H4 (cell line): Measurements from ENCODE around the gene SPAG7. TPM values are rescaled to one million over a fixed set of nuclear protein-coding genes. Genes with fewer than 3 reads are reported as not detected.
A peak's percentile ranks its signal among the peaks of the same experiment; 100 is the strongest.

Source experiments
- DNase-seq: peaks from one replicate; pipeline ENCODE4 v3.0.0-alpha.2; 2015; ENCODE audit warnings: low spot score
- total RNA-seq: library from RNA; depleted of rRNA; stranded (reverse); fragments of >200 nt; shearing (Covaris generic); gene quantifications from 2 replicates; pipeline ENCODE4 v1.2.3, GENCODE V29; 2014

SPAG7 gene
- total RNA-seq, 1 experiment from 2014 or later, result 32.2 TPM

DNA sequence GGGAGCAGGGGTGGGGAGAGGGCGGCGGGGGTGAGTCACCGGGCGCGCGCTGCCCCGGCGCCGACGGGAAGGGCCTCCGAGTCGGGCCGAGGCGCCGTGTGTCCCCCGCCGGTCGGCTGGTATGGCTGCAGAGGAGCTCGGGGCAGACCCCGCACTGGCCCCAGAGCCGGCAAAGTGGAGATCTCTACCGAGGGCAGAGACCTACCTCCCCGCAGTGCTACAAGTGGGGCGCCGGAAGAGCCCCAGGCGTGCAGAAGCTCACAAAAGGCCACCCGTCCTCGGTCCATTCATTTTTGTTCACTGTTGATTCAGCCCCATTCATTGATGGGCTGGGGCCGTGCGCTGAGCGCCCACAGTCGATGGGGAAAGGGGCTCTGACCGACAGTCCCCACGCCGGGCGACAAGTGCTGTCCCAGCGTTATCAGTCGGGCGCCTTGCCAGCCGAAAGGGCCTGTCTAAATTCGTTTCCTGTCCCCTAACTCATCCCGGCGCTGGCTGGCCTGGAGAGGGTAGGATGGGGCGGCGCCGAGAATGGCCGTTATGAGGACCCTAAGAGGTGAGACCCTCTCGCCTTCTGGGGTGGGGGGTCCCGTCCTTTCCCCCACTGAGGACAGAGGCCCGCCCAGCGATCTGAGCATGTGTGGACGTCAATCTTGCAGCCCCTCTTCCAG is 17.4 kb downstream of the SPAG7 start:
- no peak for DNase-seq

GRCh38 chr17:4949321-4950074 is 18.1 kb downstream of the SPAG7 start:
- DNase-seq, result peak; percentile 27

DNA sequence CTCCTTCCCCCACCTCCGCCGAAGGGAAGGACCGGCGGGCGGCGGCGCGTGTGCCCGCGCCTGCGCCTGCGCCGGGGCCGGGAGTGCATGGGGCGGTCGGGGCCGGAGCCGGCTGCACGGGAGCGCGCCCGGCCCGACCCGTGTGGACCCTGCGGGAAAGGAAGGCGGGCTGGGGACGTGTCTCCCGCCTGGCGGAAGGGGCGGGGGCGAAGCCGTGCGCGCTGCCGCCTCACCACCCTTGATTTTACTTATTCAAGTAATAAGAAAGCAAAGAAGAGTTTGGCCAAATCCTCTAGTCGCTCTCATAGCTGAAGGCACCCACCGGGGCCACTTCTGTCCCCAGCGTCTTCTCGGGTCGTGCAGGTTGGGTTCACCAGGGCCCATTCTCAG is 18.7 kb downstream of the SPAG7 start:
- peak; percentile 69 for DNase-seq

GRCh38 chr17:4948166-4948930 is 19.3 kb downstream of the SPAG7 start, which contains the start of gene PFN1:
Gene PFN1, minus strand, starts transcription at chr17:4948530. Its CDS starts 136 bp downstream, at chr17:4948394.
- peak; percentile 68 for DNase-seq

GRCh38 chr17:4947411-4948165 is 20.0 kb downstream of the SPAG7 start:
- peak; percentile 36 for DNase-seq

DNA sequence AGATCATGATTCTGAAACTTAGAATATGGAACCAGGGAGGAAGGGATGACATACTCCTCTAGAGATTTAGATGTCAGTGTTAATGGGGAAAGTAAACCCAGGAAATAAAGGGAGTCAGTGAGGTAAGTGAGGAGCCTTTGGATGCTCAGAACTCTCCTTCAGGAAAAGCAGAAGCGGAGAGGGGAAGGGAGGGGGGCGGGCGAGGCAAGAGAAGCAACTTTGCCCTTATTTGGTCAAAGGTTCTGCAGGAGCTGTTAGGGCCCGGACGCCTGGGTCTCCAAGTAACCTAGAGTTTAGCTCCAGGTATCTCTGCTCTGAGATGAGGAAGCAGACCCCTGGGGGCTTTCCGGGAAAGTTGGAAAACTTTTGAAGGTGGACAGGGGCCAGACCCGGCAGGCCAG is 20.6 kb downstream of the SPAG7 start:
- no peak for DNase-seq

GRCh38 chr17:4946312-4946976 is 21.2 kb downstream of the SPAG7 start:
- no peak for DNase-seq

DNA sequence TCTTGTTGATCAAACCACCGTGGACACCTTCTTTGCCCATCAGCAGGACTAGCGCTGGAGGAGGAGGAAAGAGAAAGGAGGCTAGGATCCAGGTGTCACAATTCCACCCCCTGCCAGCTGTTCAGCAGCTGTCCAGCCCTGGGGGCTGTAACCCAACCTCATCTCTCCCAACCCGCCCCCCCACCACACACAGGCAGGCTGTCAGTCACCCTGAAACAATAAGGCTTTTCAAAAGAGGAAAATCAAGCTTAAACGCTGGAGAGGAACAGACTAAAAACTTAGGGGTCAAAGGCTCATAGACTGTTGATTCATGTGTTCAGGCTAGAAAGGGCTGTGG is 21.7 kb downstream of the SPAG7 start:
- no peak for DNase-seq

- DNase-seq, result peak; percentile 81
Measured at GRCh38 chr17:4945176-4945943, 22.3 kb downstream of the SPAG7 start.

GRCh38 chr17:4944554-4945175 is 23.0 kb downstream of the SPAG7 start:
- no peak for DNase-seq

DNA sequence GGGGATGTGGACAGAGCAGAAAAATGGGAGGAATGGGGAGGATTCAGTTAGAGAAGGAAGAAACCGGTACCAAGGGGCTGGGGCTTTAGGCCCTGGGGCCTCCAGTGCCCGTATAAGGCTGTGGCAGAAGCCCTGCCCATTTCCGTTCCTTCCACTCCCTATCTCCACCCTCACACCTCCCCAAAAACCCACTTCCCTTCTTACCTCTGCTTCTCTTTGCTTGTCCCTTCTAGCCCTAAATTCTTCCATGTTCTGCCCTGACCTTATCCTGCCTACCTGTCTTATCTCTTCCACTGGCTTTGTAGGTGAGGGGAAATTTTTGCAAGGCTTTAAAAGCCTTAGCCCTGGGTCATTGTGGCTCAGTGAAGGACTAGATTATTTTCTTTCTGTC is 23.5 kb downstream of the SPAG7 start:
- DNase-seq, result no peak

GRCh38 chr17:4942760-4943508 is 24.7 kb downstream of the SPAG7 start:
- no peak for DNase-seq

- DNase-seq, result no peak
Measured at GRCh38 chr17:4941319-4941610, 26.4 kb downstream of the SPAG7 start.

DNA sequence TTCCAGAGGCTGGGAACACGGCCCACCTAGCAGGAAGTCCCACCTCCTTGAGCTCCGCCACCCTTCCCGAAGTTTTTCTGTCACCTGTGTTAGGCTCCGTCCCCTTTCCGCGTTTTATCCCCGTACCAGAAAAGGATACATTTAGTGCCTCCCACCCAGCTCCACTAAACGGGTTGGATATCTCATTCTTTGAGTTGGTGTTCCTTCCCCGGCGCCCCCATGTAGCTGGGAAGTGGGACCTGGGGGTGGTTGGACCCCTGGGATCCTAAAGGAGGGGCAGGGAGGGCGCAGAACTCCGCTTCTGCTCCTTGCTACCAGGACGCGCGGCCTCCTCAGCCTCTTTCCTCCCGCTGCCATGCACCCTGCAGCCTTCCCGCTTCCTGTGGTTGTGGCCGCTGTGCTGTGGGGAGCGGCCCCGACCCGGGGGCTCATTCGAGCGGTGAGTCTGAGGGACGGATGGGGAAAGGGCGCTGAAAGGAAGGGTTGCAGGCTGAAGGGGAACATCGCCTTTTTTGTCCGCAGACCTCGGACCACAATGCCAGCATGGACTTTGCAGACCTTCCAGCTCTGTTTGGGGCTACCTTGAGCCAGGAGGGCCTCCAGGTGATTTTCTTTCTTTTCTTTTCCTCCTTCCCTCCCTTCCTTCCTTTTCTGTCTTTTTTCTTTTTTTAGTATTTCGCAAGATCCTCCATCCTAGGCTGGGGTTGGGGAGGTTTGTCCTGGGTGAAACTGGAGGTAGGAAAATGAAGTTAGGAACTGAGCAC is 26.9 kb downstream of the SPAG7 start:
- DNase-seq, result peak; percentile 66

GRCh38 chr17:4939796-4940554 is 27.6 kb downstream of the SPAG7 start, which contains the start of the genes RNF167 and SLC25A11:
Gene RNF167, plus strand, starts transcription at chr17:4940268. Its CDS starts 642 bp downstream, at chr17:4940910.
Gene SLC25A11, minus strand, starts transcription at chr17:4940046. Its CDS starts 136 bp downstream, at chr17:4939910.
- DNase-seq, result peak; percentile 97

- no peak for DNase-seq
Measured at GRCh38 chr17:4939546-4939795, 28.1 kb downstream of the SPAG7 start.

DNA sequence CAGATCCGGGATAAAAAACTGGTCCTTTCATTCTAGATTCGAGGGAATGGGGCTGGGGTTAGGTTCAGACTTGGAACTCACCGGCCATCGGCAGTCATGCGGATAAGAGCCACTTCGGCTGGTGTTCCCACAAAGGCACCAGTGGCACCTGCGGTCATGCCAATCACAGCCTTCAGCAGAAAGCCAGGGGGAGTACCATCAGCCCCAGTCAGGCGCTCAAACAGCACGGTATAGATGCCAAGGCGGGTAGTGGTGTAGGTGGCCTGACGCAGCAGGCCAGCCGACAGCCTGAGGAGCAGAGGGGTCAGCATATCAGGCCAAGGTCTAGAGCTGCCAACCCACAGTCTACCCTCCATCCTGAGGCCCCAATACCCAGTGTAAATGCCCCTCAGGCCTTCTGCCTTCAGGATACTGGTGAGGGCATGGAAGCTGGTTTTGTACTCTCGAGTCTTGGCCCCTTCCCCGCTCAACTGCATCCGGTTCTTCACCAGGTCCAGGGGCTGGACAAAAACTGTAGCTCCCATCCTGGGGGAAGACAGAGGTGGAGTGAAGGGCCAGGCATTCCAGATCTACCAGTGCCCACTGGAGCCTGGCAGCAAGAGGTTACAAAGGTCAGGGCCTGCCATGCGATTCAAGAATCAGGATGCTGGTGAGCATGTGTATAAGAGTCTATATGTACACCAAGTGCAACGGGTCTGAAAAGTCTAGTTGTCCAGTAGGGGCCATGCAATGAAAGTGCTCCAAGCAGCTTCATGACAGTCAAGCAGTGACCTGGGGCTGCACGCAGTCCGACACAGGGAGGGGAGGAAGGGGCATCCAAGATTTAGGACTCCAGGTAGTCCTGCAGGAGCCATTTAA is 28.7 kb downstream of the SPAG7 start:
- DNase-seq, result no peak
